ENCODE measurements around the gene SNPH. TPM values are rescaled to one million over a fixed set of nuclear protein-coding genes. Genes with fewer than 3 reads are reported as not detected.
A peak's percentile ranks its signal among the peaks of the same experiment; 100 is the strongest.

The SNPH gene
- total RNA-seq, 1 donor from 2014 or later = 0.43 TPM

DNA sequence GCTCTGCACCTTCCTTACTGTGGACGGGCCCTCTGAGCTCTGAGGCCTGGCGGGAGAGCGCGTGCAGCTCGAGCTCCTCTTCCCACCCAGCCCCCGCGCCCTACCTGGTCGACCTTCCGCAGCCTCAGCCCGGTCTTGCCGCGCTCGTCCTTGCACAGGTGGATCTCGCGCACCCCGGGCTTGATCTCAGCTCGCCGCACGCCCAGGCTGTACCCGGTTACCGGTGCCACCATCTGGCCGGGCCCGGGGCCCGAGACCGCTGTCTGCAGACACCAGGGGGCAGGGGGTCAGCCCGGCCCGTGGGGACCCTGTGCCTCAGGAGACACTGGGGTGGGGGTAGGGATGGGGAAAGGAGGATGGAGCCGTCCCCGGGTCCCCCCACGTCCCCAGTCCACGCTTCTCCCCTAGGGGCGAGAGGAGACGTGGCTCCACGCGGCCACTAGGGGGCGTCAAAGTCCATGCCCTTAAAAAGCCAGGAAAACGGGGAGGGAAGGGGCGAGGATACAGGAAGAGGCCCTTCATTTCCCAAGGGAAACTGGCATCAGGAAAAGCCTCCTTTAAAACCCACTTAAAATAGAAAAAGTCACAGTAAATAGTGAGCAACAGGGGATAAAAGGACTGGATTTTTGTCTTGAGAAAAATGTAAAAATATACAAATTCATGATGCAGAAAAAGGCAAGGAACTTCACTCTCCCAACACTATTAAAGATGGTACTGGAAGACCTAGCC, 47.3 kb downstream of the SNPH start:
- H3K4me3 ChIP-seq = peak overlapping the region; percentile 51
- H3K36me3 ChIP-seq = no peaks in the 10 kb centered on the region
- no peak overlapping the region for H3K4me3 Mint-ChIP-seq
- H3K27me3 ChIP-seq = peaks cover 33% of the 10 kb centered on the region
- no peaks in the 10 kb centered on the region for H3K79me2 ChIP-seq (ENCODE audit: low read depth)
- H3F3A ChIP-seq (ENCODE audit: low read depth) = peaks cover 4% of the 10 kb centered on the region
- no peak overlapping the region for H3K27ac ChIP-seq
- H3K27me3 Mint-ChIP-seq (ENCODE audit: insufficient read depth, low read depth) = no peaks in the 10 kb centered on the region
- H3K4me1 Mint-ChIP-seq = peaks cover 31% of the 10 kb centered on the region
- H3K4me2 ChIP-seq = peak overlapping the region; percentile 80
- no peak overlapping the region for H3K9ac ChIP-seq
- DNase-seq (ENCODE audit: low spot score) = peak; percentile 88
- no peaks in the 10 kb centered on the region for H4K20me1 ChIP-seq (ENCODE audit: low read depth)
- no peaks in the 10 kb centered on the region for H3K9me3 Mint-ChIP-seq
- no peak for TF ChIP-seq EZH2 (IDR thresholded peaks at IDR 0.05)
- TF ChIP-seq, protein P1, sequence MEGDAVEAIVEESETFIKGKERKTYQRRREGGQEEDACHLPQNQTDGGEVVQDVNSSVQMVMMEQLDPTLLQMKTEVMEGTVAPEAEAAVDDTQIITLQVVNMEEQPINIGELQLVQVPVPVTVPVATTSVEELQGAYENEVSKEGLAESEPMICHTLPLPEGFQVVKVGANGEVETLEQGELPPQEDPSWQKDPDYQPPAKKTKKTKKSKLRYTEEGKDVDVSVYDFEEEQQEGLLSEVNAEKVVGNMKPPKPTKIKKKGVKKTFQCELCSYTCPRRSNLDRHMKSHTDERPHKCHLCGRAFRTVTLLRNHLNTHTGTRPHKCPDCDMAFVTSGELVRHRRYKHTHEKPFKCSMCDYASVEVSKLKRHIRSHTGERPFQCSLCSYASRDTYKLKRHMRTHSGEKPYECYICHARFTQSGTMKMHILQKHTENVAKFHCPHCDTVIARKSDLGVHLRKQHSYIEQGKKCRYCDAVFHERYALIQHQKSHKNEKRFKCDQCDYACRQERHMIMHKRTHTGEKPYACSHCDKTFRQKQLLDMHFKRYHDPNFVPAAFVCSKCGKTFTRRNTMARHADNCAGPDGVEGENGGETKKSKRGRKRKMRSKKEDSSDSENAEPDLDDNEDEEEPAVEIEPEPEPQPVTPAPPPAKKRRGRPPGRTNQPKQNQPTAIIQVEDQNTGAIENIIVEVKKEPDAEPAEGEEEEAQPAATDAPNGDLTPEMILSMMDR (IDR thresholded peaks at IDR 0.05) = peak; percentile 98
- H3K27ac Mint-ChIP-seq = no peak overlapping the region
- H2AFZ ChIP-seq (replicated peaks) = peak overlapping the region; percentile 95
- peaks cover 8% of the 10 kb centered on the region for H3K4me1 ChIP-seq
- H3K9me3 ChIP-seq (ENCODE audit: low read depth) = no peaks in the 10 kb centered on the region
- no peaks in the 10 kb centered on the region for H3K36me3 Mint-ChIP-seq

DNA sequence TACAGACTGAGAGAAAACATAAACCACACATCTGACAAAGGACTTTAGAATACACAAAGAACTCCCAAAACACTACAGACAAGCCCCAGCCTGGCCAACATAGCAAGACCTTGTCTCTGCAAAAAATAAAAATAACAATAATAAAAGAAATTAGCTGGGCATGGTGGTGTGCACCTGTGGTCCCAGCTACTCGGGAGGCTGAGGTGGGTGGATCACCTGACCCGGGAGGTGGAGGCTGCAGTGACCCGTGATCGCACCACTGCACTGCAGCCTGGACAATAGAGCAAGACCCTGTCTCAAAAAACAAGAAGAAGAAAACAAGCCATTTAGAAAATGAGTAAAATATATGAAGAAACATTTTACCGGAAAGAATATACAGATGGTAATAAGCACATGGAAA, 49.7 kb downstream of the SNPH start:
- H3K9me3 ChIP-seq (ENCODE audit: low read depth) = no peaks in the 10 kb centered on the region
- H3K4me3 Mint-ChIP-seq = no peak overlapping the region
- peaks cover 33% of the 10 kb centered on the region for H3K27me3 ChIP-seq
- no peak overlapping the region for H3K27ac Mint-ChIP-seq
- H3K4me1 Mint-ChIP-seq = peaks cover 26% of the 10 kb centered on the region
- TF ChIP-seq EZH2phosphoT487 (IDR thresholded peaks at IDR 0.05) (no peak), EZH2 (IDR thresholded peaks at IDR 0.05) (no peak)
- TF ChIP-seq, protein P1 (IDR thresholded peaks at IDR 0.05) = no peak
- no peaks in the 10 kb centered on the region for H3K36me3 ChIP-seq
- no peaks in the 10 kb centered on the region for H3K27me3 Mint-ChIP-seq (ENCODE audit: insufficient read depth, low read depth)
- peaks cover 4% of the 10 kb centered on the region for H3F3A ChIP-seq (ENCODE audit: low read depth)
- DNase-seq (ENCODE audit: low spot score) = no peak
- no peaks in the 10 kb centered on the region for H3K4me1 ChIP-seq
- H3K27ac ChIP-seq = no peak overlapping the region
- H3K79me2 ChIP-seq (ENCODE audit: low read depth) = no peaks in the 10 kb centered on the region
- no peaks in the 10 kb centered on the region for H4K20me1 ChIP-seq (ENCODE audit: low read depth)
- H3K36me3 Mint-ChIP-seq = no peaks in the 10 kb centered on the region
- H2AFZ ChIP-seq (replicated peaks) = no peak overlapping the region
- no peak overlapping the region for H3K9ac ChIP-seq
- H3K9me3 Mint-ChIP-seq = no peaks in the 10 kb centered on the region
- no peak overlapping the region for H3K4me2 ChIP-seq
- H3K4me3 ChIP-seq = no peak overlapping the region

DNA sequence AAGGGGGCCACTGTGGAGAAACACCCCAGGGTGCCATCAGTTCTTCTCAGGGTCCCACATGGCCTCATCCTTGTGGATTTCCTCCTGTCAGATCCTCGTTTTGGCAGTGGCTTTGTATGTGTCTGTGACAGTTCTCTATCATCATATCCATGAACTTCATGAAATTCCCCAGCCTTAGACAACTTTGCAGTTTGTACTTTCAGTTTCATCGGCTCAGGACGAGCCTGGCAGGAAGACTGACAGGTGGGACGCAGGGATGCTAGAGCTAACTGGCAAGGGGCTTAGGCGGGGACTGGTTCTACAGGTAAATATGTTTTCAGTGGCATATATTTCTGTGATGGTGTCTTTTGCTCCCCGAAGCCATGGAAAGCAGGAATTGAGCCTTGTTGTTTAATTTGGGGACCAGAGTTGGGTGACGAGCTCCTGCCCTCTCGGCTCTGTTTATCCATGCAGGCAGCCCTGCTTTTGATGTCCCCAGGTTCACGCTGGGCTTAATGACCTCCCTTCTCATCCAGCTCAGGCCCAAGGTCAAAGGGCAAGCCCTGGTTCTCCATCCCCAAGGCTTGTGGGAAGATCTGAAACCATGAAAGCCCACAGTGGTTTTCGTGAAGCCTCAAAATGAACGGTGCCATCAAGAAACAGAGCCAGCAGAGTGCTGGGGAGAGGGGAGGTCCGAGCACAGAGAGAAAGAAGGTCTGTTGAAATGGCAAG, 51.6 kb downstream of the SNPH start:
- H3K27ac ChIP-seq = no peak overlapping the region
- no peaks in the 10 kb centered on the region for H3K4me1 ChIP-seq
- no peak for DNase-seq (ENCODE audit: low spot score)
- Mint-ChIP-seq H3K9me3 (no peaks in the 10 kb centered on the region), H3K27ac (peak overlapping the region; percentile 44), H3K36me3 (no peaks in the 10 kb centered on the region), H3K4me1 (peaks cover 24% of the 10 kb centered on the region), H3K27me3 (ENCODE audit: insufficient read depth, low read depth) (peaks cover 2% of the 10 kb centered on the region), H3K4me3 (no peak overlapping the region)
- H3K4me2 ChIP-seq = no peak overlapping the region
- H3F3A ChIP-seq (ENCODE audit: low read depth) = peaks cover 4% of the 10 kb centered on the region
- no peak overlapping the region for H3K4me3 ChIP-seq
- no peaks in the 10 kb centered on the region for H3K79me2 ChIP-seq (ENCODE audit: low read depth)
- no peaks in the 10 kb centered on the region for H3K36me3 ChIP-seq
- H3K9ac ChIP-seq = no peak overlapping the region
- H4K20me1 ChIP-seq (ENCODE audit: low read depth) = no peaks in the 10 kb centered on the region
- no peaks in the 10 kb centered on the region for H3K9me3 ChIP-seq (ENCODE audit: low read depth)
- H2AFZ ChIP-seq (replicated peaks) = no peak overlapping the region
- peaks cover 27% of the 10 kb centered on the region for H3K27me3 ChIP-seq
- TF ChIP-seq EZH2 (IDR thresholded peaks at IDR 0.05) (no peak), EZH2phosphoT487 (IDR thresholded peaks at IDR 0.05) (no peak)
- TF ChIP-seq, protein P1 (IDR thresholded peaks at IDR 0.05) = no peak

Measured in neural progenitor cell (in vitro differentiated cells).